H1 (cell line): ENCODE measurements around the gene PCGF3. TPM values are rescaled to one million over a fixed set of nuclear protein-coding genes. Genes with fewer than 3 reads are reported as not detected.

Experiments used
- POLR2AphosphoS5 ChIP-seq: IDR thresholded peaks from 2 replicates; pipeline ENCODE4 v1.6.1; 2011; ENCODE audit warnings: low read depth, low read length
- SIN3A ChIP-seq, 2 experiments: IDR thresholded peaks in 1 of 2; conservative IDR thresholded peaks in 1 of 2; 2 replicates each; pipeline ENCODE4 v1.6.1; 2011 to 2012; ENCODE audit warnings: low read length in 2 of 2, improper control_type of control experiment in 1 of 2, low read depth in 1 of 2, mild to moderate bottlenecking in 1 of 2
- SP4 ChIP-seq: IDR thresholded peaks from 2 replicates; pipeline ENCODE4 v1.6.1; 2012; ENCODE audit warnings: low read length, inconsistent platforms
- polyA plus RNA-seq, 7 experiments: library from polyadenylated mRNA; depleted of rRNA in 3 of 7; stranded (reverse) in 5 of 7; unstranded in 2 of 7; fragments of >200 nt in 5 of 7; fragments of 200-250 nt in 2 of 7; gene quantifications; 1 replicate in 5 of 7; 2 replicates in 1 of 7; 4 replicates in 1 of 7; pipeline versions ENCODE4 v1.2.1 to v1.2.3, GENCODE V29; 2011 to 2013; ENCODE audit warnings: missing spikeins in 2 of 7, mixed read lengths in 2 of 7
- total RNA-seq: library from RNA; stranded (reverse); fragmentation: NEBNext Ultra II Directional; extraction: Animal tissue kit (Norgen Biotek cat#: 25700); gene quantifications from 2 replicates; pipeline ENCODE4 v1.2.1, GENCODE V29; 2021
- TF ChIP-seq, protein P1 (sequence below): IDR thresholded peaks from 2 replicates; pipeline ENCODE4 v1.6.1; 2011; ENCODE audit warnings: low read depth, mild to moderate bottlenecking, low read length; ENCODE audit not compliant: insufficient read depth

The PCGF3 gene
- total and polyA plus RNA-seq, 2 of the 8 experiments (the other 6 are each of a cell fraction or from before 2014, with no cell fraction given): 52.7 to 52.9 TPM

DNA sequence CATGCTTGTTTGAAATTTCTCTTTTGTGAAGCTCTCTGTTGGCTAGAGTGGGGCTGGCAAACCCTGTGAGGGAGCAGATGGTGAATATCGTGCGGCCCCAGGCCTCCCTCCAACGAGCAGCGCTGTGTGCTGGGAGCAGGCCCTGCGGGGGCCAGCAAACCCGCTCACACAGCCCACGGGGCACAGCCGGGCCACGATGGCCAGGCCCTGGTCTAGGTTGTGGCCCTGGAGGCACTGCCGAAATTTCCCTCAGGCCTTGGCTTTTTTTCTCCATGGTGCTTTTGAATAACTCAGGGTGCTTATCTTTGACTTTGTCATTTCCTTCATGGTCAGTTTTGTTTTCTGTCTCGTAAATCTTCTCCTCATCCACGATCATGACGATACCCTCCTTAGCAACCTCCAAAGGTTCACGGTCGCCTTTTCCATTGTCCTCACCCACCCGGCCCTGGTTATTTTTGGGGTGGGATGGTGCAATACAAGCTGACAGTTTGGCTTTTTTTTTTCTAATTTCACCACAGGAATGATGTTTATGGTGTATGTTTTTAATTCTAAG is 20.7 kb downstream of the PCGF3 start (continued):
- TF ChIP-seq SP4: no peak
- no peak for TF ChIP-seq SIN3A (conservative IDR thresholded peaks at IDR 0.05 in 1 of 2, IDR thresholded peaks at IDR 0.05 in 1 of 2; ENCODE audit: low read depth in 1 of 2, low read length in 2 of 2)
- no peak for TF ChIP-seq POLR2AphosphoS5
- TF ChIP-seq, protein P1, sequence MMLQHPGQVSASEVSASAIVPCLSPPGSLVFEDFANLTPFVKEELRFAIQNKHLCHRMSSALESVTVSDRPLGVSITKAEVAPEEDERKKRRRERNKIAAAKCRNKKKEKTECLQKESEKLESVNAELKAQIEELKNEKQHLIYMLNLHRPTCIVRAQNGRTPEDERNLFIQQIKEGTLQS: no peak
- TF ChIP-seq, all 59 proteins: peak for 0
